Amniotic stem cell (primary cell): ENCODE data around the gene LAMA2.

ENCODE experiments used
- DNase-seq: peaks from one replicate; lab custom pipeline; 2025; lab: John Stamatoyannopoulos, UW

Gene LAMA2

DNA sequence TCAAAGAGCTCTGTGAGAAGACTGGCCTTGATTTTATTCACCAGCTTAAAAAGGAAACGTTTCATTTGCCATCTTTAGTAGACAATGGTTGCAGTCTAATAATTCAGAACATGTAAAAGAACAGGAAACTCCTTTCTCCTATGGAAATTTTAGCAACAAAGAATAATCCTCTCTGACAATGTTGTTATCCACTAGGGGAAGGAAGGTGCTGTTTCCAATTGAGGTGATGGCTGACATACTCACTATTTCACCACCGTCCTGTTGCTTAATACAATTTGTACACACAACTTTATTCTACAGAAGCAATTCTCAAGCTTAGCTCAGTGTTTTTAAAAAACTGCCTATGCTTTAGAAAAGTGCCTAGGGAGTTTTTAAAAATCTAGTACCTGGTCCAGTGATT lies 634.4 kb downstream of the LAMA2 start:
- no peak for DNase-seq

DNA sequence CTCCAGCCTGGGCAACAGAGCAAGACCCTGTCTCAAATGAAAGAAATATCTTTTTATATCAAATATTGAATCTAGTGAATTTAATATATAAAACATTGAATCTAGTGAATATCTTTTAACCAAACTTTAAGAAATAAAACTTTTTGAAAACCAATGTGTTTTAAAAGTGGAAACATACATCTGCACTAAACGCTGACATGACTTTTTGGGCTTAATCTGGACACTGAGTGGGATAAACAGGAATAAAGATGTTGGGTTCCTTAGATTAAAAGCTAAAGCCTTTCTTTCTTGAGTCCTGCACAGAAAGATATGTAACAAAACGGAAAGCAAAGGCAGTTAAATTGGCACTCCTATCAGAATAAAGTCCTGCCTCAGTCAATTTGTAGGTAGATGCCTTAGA lies 636.8 kb downstream of the LAMA2 start:
- DNase-seq = no peak

DNA sequence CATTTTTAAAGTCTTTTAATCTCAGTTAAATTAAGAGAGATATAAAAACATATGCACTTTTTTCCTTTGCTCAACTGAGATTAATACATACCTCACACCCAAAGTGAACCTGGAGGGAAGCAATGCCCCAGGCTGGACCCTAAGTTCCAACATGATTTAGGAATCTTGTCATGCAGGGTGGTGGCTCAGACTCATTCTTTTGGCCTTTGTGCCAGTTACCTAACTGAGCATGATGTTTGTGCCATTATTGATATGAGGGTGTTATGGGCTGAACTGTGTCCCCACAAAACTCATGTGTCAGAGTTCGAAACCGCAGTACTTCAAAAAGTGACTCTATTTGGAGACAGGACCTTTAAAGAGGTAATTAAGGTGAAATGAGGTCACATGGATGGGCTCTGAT lies 639.0 kb downstream of the LAMA2 start:
- no peak for DNase-seq

DNA sequence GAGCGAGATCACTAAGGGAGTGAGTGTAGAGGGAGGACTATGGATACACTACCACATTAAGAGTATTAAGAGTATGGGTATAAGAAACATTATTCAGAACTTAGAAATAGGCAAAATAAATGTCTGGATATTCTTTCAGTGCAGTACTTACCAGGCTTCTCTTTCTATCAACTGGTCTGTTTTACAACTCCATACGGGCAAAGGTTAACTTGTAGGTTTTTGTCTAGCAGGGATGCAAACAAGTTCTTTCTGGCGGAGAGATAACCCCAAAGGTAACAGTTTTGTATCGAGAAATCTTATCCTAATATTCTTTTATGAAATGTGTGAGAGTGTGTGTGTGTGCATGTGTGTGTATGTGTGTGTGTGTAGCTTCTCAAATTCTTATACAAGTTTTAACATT lies 640.9 kb downstream of the LAMA2 start:
- DNase-seq = no peak

DNA sequence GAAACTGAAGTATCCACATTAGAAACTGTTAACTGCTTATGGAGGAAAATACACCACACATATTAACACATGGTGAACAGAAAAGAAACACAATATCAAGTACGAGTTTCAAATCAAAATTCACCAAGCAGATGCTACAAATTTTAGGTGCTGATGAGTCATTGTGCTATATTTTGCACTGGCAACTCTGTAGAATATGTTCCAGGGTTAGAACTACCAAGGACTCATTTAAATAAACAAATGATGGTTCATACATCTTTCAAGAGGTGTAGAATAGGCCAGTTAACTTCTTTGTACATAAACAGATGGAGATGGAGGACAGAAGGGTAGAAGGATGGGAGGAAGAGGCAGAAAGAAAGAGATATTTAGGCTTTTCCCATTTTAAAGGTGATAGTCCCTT lies 642.1 kb downstream of the LAMA2 start:
- no peak for DNase-seq

DNA sequence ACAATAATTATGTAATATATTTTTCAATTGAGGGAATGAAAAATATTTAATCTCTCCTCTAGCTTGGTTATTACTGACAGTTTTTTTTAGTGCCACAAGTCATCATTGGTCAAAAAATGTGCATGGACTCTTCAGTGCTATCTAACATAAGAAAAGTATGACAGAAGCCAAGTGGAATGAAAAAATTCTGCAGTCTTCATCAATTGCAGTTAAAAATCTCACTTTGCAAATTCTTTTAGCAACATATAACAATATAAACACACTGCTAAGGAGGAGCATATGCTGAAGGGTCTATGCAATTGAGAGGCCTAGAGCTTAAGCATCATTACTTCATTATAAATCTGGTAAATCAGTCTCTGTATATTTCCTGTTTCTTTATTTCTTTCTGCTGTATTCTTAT lies 652.0 kb downstream of the LAMA2 start:
- no peak for DNase-seq

DNA sequence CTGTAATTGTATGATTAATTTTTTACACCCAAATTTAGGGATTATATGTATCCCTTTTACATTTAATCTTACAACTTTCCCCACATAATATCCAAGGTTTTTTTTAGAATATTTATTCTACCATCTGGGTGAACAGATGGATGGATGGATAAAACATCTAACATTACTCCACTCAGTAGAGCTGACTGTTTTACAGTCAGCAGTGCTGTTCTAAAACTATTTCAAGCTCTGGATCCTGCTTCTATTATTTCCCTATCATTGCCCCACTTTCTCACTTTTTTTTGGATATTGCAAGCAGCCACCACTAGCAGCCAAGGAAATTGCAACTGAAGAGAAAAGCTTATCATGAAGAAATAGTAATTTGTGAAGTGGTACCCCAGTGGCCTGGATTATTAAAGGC lies 653.3 kb downstream of the LAMA2 start:
- DNase-seq = no peak

DNA sequence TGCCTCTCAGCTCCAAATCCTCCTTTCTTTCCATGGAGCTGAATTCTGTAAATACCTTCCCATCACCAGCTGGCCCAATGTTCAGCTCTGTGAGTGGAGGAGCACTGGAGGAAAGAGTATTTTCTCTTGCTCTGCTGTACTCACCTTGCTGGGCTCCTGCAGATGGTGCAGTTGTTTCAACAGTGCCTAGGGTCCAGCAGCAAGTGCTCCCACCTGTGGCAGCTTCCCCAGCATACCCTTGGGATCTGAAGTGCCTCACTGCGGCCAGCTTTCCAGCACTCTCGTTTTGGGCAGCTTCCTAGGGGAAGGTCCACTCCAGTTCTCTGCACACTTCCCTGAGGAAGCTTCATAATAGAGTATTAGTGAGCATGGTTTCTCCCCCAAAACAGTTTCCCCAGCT lies 656.1 kb downstream of the LAMA2 start:
- DNase-seq = no peak

DNA sequence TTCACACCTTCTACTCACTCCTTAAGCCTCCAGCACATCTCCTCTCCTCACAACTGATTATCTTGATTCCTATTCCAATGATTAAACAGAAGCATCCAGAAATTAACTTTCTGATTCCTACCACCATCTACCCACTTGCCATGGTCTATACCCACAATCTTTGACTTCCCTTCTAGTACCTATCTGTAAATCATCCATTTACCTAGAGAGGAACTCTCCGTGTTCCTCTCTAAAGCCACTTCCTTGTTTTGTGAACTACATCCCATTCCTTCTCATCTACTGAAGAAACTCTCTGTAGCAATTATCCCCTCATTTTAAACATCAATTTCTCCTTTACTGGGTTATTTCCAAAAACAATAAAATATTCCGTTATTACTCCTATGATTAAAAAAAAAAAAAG lies 659.8 kb downstream of the LAMA2 start:
- no peak for DNase-seq

DNA sequence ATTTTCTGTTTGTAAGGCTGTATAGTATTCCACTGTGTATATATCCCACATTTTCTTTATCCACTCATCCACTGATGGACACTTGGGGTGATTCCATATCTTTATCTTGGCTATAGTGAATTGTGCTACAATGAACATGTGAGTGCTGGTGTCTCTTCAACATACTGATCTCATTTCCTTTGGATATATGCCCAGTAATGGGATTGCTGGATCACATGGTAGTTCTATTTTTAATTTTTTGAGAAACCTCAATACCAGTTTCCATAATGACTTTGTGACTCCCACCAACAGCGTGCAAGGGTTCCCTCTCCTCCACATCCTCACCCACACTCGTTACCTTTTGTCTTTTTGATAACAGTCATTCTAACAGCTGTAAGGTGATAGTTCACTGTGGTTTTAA lies 661.0 kb downstream of the LAMA2 start:
- DNase-seq = no peak

DNA sequence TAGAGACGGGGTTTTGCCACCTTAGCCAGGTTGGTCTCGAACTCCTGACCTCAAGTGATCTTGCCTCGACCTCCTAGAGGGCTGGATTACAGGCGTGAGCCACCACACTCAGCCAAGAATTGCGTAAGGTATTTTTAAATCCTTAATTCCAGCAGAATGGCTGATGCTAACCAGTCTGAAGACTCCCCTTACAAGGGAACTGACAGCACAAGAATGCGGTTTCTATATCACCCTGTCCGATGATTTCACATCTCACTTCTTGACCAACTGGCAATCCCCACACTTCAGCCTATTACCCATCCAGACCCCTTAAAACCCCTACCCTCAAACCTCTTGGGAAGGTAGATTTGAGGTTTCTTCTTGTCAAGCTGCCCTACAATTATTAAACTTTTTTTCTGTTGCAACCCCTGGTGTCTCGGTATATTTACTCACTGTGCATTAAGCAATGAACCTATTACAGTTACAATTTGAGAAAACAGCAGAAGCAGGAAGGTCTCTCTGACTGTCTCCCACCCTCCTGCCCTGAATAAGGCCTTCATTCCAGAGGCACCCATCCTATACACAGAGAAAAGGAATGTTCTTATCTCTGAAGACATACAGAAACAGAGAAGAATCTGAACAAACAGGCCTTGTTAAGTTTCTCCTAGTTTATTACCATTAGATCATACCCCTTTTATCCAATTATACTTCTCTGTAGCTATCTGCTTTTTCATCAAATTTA lies 662.1 kb downstream of the LAMA2 start:
- no peak for DNase-seq

DNA sequence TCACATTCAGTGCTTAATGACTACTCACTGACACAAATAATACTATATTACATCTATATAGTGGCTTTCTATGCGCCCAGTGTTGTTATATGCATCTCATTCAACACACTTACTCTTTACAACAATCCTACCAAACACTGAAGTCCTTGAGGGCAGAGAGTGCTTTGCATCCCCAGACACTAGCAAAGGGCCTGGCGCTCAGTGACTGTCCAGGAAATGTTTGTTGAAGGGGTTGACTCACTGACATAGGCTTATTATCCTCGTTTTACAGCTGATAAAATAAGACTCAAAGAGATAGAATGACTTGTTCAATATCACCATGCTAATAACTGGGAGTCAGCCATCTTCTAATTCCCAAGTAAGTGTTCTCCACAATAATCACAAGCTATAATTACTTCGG lies 663.8 kb downstream of the LAMA2 start:
- no peak for DNase-seq

DNA sequence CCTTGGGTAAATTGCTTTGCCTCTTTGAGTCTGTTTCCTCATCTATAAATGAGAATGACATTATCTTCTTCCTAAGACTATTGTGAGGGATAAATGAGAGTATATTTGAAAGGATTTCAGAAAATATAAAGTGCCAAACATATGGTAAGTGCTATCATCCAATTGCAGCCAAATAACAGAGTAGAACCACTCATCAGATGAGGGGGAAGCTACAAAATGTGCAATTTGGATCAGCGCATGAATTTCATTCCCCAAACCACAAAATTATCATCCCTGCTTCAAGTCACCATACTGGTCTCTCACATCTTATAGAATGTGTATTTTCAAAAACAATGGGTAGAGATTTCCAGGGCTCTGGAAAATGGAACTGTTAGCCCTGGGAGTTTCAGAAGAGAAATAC lies 668.5 kb downstream of the LAMA2 start:
- no peak for DNase-seq

DNA sequence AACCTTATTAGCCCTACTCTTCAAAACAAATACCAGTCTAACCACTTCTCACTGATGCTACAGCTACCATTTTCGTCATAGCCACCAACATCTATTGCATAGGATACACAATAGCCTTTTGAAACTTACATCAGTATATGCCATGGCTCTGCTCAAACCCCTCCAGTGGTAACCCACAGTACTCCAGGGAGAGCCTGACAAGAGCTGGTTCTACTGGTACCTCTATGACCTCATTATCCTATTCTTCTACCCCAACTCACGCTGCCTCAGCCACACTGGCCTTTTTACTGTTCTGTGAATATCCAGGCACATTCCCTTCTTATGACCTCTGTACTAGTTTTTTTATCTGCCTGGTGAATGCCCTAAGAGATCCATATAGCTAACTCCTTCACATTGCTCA lies 669.5 kb downstream of the LAMA2 start:
- DNase-seq = no peak

DNA sequence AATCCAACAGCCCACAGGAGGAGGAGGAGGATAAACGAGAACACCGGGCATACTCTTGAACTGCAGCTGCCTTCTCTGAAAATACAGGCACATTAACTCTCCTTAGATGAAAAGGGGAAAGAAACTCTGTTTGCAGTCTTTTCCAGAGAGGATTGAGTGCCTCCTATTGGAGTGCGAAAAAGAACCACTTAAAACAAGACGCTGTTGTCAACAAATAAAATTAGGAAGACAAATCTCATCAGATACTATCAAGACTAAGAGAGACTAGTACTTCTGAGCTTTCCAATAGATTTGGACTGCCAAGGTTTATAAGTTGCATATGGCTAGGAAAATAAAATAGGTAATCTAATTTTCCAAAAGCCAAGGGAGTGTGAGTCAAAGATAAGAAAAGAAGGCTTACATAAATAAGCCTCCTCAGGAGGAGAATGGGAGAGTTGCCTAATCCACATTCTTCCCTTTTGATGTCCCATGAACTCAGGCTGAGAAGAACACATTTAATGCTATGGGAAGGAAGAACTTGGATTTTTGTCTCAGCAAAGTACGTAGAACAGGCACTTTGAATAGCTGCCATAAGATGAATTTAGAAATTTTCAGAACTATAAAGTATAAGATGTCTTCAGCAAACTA lies 672.4 kb downstream of the LAMA2 start:
- no peak for DNase-seq

DNA sequence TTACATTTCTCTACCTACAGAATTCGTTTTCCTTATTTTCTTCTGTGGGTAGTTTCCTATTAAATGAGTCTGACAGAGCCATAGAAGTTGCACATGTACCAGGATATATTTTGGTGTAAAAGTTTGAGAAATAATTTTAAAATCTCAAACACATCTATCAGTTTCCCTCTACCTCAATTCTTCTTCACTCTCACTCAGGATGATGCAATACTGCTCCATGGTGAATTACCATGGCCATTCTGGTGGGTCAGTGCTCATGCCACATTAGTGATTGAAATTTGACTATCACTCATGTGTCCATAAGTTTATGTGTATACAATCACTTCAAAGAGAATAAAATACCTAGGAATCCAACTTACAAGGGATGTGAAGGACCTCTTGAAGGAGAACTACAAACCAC lies 675.3 kb downstream of the LAMA2 start:
- DNase-seq = no peak

DNA sequence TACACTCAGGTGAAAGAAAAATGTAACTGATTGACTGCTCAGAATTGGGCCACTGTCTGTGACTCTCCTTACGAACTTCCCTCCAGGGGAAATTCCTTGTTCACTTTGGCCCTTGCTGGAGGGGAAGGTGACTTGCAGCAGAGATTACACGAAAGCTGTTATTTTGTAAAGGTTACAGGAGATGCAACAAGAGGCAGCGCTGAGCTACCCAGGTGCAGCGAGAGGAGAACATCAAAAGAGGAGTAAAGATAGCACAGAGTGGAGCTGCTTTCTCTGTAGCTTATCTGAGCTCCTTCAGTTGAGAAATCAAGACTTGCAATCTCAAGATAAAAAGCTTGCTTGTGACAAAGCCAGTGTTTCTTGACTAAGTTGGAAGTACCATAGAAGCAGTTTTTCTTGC lies 682.4 kb downstream of the LAMA2 start:
- DNase-seq = no peak

DNA sequence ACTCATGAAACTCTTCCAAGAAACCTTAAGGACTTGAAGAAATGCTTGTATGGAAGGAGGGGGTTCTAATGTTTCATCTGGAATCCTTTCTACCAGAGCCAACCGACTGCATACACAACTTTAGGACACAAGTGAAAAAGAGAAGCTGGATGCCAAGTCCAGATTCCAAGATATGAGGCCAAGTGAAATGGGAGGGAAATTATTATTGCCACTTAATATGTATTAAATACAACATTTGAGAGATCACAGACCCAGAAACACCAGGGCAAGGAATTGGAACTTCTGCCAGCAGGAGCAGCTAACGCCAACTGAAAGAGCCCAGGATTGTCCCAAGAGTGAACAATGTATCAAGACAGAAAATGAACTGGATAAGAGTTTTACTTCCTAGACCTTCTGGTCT lies 682.9 kb downstream of the LAMA2 start:
- DNase-seq = no peak
